ENCODE data around the gene IRX4.
A peak's percentile ranks its signal among the peaks of the same experiment; 100 is the strongest.

The IRX4 gene

GRCh38 chr5:1884678-1885403 is 2.1 kb upstream of the IRX4 start:
- no CpG with 5 or more reads among the region's 24 CpGs for WGBS (ENCODE audit: insufficient coverage, insufficient read length)
- no peak overlapping the region for H3K27ac ChIP-seq (ENCODE audit: low read length)
- peaks cover 11% of the 10 kb centered on the region; the same call in 1 of the 2 replicates for H3K4me1 ChIP-seq (ENCODE audit: control insufficient read depth, insufficient read depth, low read length)
- H3K9me3 ChIP-seq (ENCODE audit: control insufficient read depth, insufficient read depth, low read length): no peaks in the 10 kb centered on the region
- no peak overlapping the region for H3K4me3 ChIP-seq (ENCODE audit: low read length)
- H3K36me3 ChIP-seq (ENCODE audit: control insufficient read depth, insufficient read depth, low read length): no peaks in the 10 kb centered on the region
- no peak for DNase-seq (ENCODE audit: low read depth, low spot score)
- peaks cover 58% of the 10 kb centered on the region for H3K27me3 ChIP-seq (ENCODE audit: control insufficient read depth, insufficient read depth, low read length)

- Histone ChIP-seq H3K27me3 (ENCODE audit: control insufficient read depth, insufficient read depth, low read length) (peaks cover 64% of the 10 kb centered on the region), H3K27ac (ENCODE audit: low read length) (no peak overlapping the region), H3K4me1 (ENCODE audit: control insufficient read depth, insufficient read depth, low read length) (peaks cover 11% of the 10 kb centered on the region; the same call in 1 of the 2 replicates), H3K4me3 (ENCODE audit: low read length) (peak overlapping the region; percentile 19; the same call in 1 of the 2 replicates), H3K36me3 (ENCODE audit: control insufficient read depth, insufficient read depth, low read length) (no peaks in the 10 kb centered on the region), H3K9me3 (ENCODE audit: control insufficient read depth, insufficient read depth, low read length) (no peaks in the 10 kb centered on the region)
- DNase-seq (ENCODE audit: low read depth, low spot score): no peak
- WGBS (ENCODE audit: insufficient coverage, insufficient read length): no CpG with 5 or more reads among the region's 49 CpGs
Observed at GRCh38 chr5:1883925-1884677, 1.4 kb upstream of the IRX4 start.

GRCh38 chr5:1883120-1883924 is 597 bp upstream of the IRX4 start:
- Histone ChIP-seq H3K27ac (ENCODE audit: low read length) (no peak overlapping the region), H3K27me3 (ENCODE audit: control insufficient read depth, insufficient read depth, low read length) (peaks cover 69% of the 10 kb centered on the region), H3K4me1 (ENCODE audit: control insufficient read depth, insufficient read depth, low read length) (peaks cover 13% of the 10 kb centered on the region), H3K36me3 (ENCODE audit: control insufficient read depth, insufficient read depth, low read length) (no peaks in the 10 kb centered on the region), H3K9me3 (ENCODE audit: control insufficient read depth, insufficient read depth, low read length) (no peaks in the 10 kb centered on the region), H3K4me3 (ENCODE audit: low read length) (peak overlapping the region; percentile 22; the same call in 1 of the 2 replicates)
- WGBS (ENCODE audit: insufficient coverage, insufficient read length): no CpG with 5 or more reads among the region's 78 CpGs
- no peak for DNase-seq (ENCODE audit: low read depth, low spot score)

- H3K9me3 ChIP-seq (ENCODE audit: control insufficient read depth, insufficient read depth, low read length): no peaks in the 10 kb centered on the region
- H3K4me1 ChIP-seq (ENCODE audit: control insufficient read depth, insufficient read depth, low read length): peaks cover 8% of the 10 kb centered on the region
- H3K36me3 ChIP-seq (ENCODE audit: control insufficient read depth, insufficient read depth, low read length): no peaks in the 10 kb centered on the region
- peaks cover 73% of the 10 kb centered on the region for H3K27me3 ChIP-seq (ENCODE audit: control insufficient read depth, insufficient read depth, low read length)
- H3K27ac ChIP-seq (ENCODE audit: low read length): no peak overlapping the region
- WGBS (ENCODE audit: insufficient coverage, insufficient read length): no CpG with 5 or more reads among the region's 59 CpGs
- DNase-seq (ENCODE audit: low read depth, low spot score): no peak
- peak overlapping the region; percentile 26; the same call in 1 of the 2 replicates for H3K4me3 ChIP-seq (ENCODE audit: low read length)
Observed at GRCh38 chr5:1881731-1882336, 891 bp downstream of the IRX4 start.

- Histone ChIP-seq H3K27ac (ENCODE audit: low read length) (no peak overlapping the region), H3K4me3 (ENCODE audit: low read length) (no peak overlapping the region; the same call in 1 of the 2 replicates), H3K36me3 (ENCODE audit: control insufficient read depth, insufficient read depth, low read length) (no peaks in the 10 kb centered on the region), H3K27me3 (ENCODE audit: control insufficient read depth, insufficient read depth, low read length) (peaks cover 72% of the 10 kb centered on the region), H3K4me1 (ENCODE audit: control insufficient read depth, insufficient read depth, low read length) (peaks cover 7% of the 10 kb centered on the region), H3K9me3 (ENCODE audit: control insufficient read depth, insufficient read depth, low read length) (no peaks in the 10 kb centered on the region)
- DNase-seq (ENCODE audit: low read depth, low spot score): peak; percentile 72
- WGBS (ENCODE audit: insufficient coverage, insufficient read length): no CpG with 5 or more reads among the region's 10 CpGs
Observed at GRCh38 chr5:1881098-1881572, 1.6 kb downstream of the IRX4 start.

- H3K9me3 ChIP-seq (ENCODE audit: control insufficient read depth, insufficient read depth, low read length): no peaks in the 10 kb centered on the region
- DNase-seq (ENCODE audit: low read depth, low spot score): no peak
- no peak overlapping the region for H3K27ac ChIP-seq (ENCODE audit: low read length)
- H3K27me3 ChIP-seq (ENCODE audit: control insufficient read depth, insufficient read depth, low read length): peaks cover 72% of the 10 kb centered on the region
- no peak overlapping the region for H3K4me3 ChIP-seq (ENCODE audit: low read length)
- WGBS (ENCODE audit: insufficient coverage, insufficient read length): no CpG with 5 or more reads among the region's 19 CpGs
- peaks cover 4% of the 10 kb centered on the region for H3K4me1 ChIP-seq (ENCODE audit: control insufficient read depth, insufficient read depth, low read length)
- H3K36me3 ChIP-seq (ENCODE audit: control insufficient read depth, insufficient read depth, low read length): no peaks in the 10 kb centered on the region
Observed at GRCh38 chr5:1880377-1881025, 2.2 kb downstream of the IRX4 start.

GRCh38 chr5:1879292-1880263 is 3.1 kb downstream of the IRX4 start:
- no peaks in the 10 kb centered on the region for H3K9me3 ChIP-seq (ENCODE audit: control insufficient read depth, insufficient read depth, low read length)
- no peaks in the 10 kb centered on the region for H3K36me3 ChIP-seq (ENCODE audit: control insufficient read depth, insufficient read depth, low read length)
- no peak overlapping the region for H3K27ac ChIP-seq (ENCODE audit: low read length)
- no CpG with 5 or more reads among the region's 48 CpGs for WGBS (ENCODE audit: insufficient coverage, insufficient read length)
- peaks cover 4% of the 10 kb centered on the region for H3K4me1 ChIP-seq (ENCODE audit: control insufficient read depth, insufficient read depth, low read length)
- no peak for DNase-seq (ENCODE audit: low read depth, low spot score)
- H3K4me3 ChIP-seq (ENCODE audit: low read length): no peak overlapping the region
- H3K27me3 ChIP-seq (ENCODE audit: control insufficient read depth, insufficient read depth, low read length): peaks cover 71% of the 10 kb centered on the region

- no peak for DNase-seq (ENCODE audit: low read depth, low spot score)
- Histone ChIP-seq H3K4me3 (ENCODE audit: low read length) (0 out of 2 replicates have a peak overlapping the region, but pooled peaks have one; percentile 1), H3K27me3 (ENCODE audit: control insufficient read depth, insufficient read depth, low read length) (peaks cover 72% of the 10 kb centered on the region), H3K36me3 (ENCODE audit: control insufficient read depth, insufficient read depth, low read length) (no peaks in the 10 kb centered on the region), H3K27ac (ENCODE audit: low read length) (no peak overlapping the region), H3K9me3 (ENCODE audit: control insufficient read depth, insufficient read depth, low read length) (no peaks in the 10 kb centered on the region), H3K4me1 (ENCODE audit: control insufficient read depth, insufficient read depth, low read length) (peaks cover 3% of the 10 kb centered on the region)
- WGBS (ENCODE audit: insufficient coverage, insufficient read length): no CpG with 5 or more reads among the region's 79 CpGs
Observed at GRCh38 chr5:1878050-1878849, 4.5 kb downstream of the IRX4 start.

Measured in iPS DF 6.9 (cell line).